ENCODE results near the gene PAGE4. TPM values are rescaled to one million over a fixed set of nuclear protein-coding genes. Genes with fewer than 3 reads are reported as not detected.

The PAGE4 gene
- total and polyA plus RNA-seq, 8 donors: not detected

DNA sequence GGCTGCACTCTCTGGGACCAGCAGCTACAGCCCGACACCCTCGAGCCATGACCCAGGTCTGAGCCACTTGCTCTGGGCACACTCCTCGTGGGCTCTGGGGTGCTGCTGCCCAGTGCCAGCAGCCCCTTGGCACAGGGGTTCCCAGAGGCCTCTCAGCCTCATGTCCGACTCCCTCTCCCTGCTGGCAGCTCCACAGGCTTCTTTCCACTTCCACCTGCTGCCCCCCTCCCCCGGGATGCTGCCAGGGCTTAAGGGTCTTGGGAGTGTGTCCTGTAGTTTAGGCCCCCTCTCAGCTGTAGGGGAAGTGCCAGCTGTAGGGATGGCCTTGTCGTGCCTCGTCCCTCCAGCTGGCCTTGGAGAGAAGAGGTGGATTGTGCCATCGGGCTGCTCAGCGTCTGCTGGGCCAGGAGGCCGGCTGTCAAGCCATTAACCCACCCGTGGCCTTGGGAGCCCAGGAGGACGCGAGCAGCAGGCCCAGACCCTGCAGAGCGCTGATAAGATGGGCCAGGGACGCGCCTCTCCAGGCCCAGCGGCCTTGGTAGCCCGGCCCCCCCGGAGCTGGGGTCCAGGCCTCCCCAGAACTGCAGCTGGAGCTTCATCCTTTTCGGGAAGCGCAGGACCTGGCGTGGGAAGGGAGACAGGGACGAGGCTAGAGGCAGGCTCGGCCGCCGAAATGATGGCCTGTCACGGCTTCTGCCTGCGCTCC is 49.2 kb downstream of the PAGE4 start:
- TF ChIP-seq POLR2AphosphoS5 (IDR thresholded peaks at IDR 0.05) (no peak), POLR2A (IDR thresholded peaks at IDR 0.05) (no peak), EP300 (IDR thresholded peaks at IDR 0.05) (no peak)
- TF ChIP-seq, protein P1, sequence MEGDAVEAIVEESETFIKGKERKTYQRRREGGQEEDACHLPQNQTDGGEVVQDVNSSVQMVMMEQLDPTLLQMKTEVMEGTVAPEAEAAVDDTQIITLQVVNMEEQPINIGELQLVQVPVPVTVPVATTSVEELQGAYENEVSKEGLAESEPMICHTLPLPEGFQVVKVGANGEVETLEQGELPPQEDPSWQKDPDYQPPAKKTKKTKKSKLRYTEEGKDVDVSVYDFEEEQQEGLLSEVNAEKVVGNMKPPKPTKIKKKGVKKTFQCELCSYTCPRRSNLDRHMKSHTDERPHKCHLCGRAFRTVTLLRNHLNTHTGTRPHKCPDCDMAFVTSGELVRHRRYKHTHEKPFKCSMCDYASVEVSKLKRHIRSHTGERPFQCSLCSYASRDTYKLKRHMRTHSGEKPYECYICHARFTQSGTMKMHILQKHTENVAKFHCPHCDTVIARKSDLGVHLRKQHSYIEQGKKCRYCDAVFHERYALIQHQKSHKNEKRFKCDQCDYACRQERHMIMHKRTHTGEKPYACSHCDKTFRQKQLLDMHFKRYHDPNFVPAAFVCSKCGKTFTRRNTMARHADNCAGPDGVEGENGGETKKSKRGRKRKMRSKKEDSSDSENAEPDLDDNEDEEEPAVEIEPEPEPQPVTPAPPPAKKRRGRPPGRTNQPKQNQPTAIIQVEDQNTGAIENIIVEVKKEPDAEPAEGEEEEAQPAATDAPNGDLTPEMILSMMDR (IDR thresholded peaks at IDR 0.05): no peak
- 6 to 45% (median 37%) methylated on average over 6 to 28 of the region's 28 CpGs for WGBS, 5 donors
- Histone ChIP-seq H3K27ac (peak overlapping the region; percentile 79 to 89 (median 88)), H3K27me3 (no peaks in the 10 kb centered on the region), H3K4me3 (peak overlapping the region; percentile 57 to 64 (median 62)), H3K36me3 (no peaks in the 10 kb centered on the region), H3K4me1 (peaks cover 0 to 38% (median 24%) of the 10 kb centered on the region in 4 donors), H3K9me3 (no peaks in the 10 kb centered on the region)
- intact Hi-C loops (cut with DNase I; ENCODE audit: low total_unique reads): no loop called here
- peak in 1 of 2 donors; percentile 31 for DNase-seq

DNA sequence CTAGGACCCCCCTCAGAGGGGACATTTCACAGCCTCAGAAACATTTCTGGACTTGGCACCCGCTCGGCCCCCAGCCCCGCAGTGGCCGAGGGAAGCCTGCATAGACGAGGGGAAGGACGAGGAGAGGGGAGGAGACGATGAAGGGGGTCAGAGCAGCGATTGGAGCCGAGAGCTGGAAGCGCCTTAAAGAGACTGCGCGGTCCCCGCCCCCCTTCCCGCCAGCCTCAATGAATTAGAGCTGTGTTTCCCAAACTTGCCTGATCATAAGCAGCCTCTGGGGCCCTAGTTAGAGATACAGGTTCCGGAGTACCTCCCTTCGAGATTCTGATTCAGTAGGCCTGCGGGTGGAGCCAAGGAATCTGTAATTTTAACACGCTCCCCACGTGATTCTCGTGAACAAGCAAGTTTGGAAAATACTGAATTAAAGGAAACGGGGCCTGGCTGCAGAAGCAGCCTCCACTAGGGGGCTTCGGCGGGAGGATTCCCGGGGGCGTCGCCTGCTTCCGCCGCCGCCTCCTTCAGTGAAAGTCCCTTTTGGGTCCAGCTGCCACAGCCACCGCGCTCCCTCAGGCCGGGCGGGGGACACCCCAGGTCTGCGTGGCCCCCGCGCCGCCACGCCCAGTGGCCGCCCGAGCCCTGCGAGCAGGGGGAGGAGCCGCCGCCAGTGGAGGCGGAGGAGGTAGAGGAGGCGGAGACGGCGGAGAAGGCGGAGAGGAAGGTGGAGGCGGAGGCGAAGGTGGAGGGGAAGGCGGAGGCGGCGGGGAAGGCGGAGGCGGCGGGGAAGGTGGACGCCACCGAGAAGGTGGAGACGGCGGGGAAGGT is 49.9 kb downstream of the PAGE4 start, which contains the start of gene USP27X:
USP27X (plus strand) TSS at position 651 of the 822 bp plus-strand sequence. CDS start 824 bp downstream, outside the sequence.
- peak in 1 of 4 donors; percentile 10 for TF ChIP-seq POLR2A (IDR thresholded peaks at IDR 0.05)
- TF ChIP-seq EP300 (IDR thresholded peaks at IDR 0.05): no peak
- peak in 2 of 3 donors; percentile 49 to 59 for TF ChIP-seq POLR2AphosphoS5 (IDR thresholded peaks at IDR 0.05)
- TF ChIP-seq, protein P1 (IDR thresholded peaks at IDR 0.05): peak in 4 of 7 experiments; percentile 30 to 49 (median 39)
- intact Hi-C loops (cut with DNase I; ENCODE audit: low total_unique reads): no loop called here
- 0 to 43% (median 17%) methylated on average over 40 to 59 of the region's 60 CpGs; no CpG with 5 or more reads in 1 of the 5 donors for WGBS, 5 donors

DNA sequence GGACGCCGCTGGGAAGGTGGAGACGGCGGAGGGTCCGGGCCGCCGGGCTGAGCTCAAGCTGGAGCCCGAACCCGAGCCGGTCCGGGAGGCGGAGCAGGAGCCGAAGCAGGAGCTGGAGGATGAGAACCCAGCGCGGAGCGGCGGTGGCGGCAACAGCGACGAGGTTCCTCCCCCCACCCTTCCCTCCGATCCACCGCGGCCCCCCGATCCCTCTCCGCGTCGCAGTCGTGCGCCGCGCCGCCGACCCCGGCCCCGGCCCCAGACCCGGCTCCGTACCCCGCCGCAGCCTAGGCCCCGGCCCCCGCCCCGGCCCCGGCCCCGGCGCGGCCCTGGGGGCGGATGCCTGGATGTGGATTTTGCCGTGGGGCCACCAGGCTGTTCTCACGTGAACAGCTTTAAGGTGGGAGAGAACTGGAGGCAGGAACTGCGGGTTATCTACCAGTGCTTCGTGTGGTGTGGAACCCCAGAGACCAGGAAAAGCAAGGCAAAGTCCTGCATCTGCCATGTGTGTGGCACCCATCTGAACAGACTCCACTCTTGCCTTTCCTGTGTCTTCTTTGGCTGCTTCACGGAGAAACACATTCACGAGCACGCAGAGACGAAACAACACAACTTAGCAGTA is 50.7 kb downstream of the PAGE4 start:
- no peaks in the 10 kb centered on the region for H3K9me3 ChIP-seq
- H3K4me3 ChIP-seq: peak overlapping the region; percentile 57 to 64 (median 62)
- intact Hi-C loops (cut with DNase I; ENCODE audit: low total_unique reads): no loop called here
- no peaks in the 10 kb centered on the region for H3K36me3 ChIP-seq
- H3K4me1 ChIP-seq: peaks cover 0 to 38% (median 24%) of the 10 kb centered on the region in 4 donors
- H3K27ac ChIP-seq: peak overlapping the region; percentile 79 to 89 (median 88)
- no peak for TF ChIP-seq POLR2A (IDR thresholded peaks at IDR 0.05)
- TF ChIP-seq, protein P1 (IDR thresholded peaks at IDR 0.05): no peak
- TF ChIP-seq POLR2AphosphoS5 (IDR thresholded peaks at IDR 0.05): no peak
- TF ChIP-seq EP300 (IDR thresholded peaks at IDR 0.05): no peak
- WGBS, 5 donors: 2 to 47% (median 19%) methylated on average over 6 to 54 of the region's 55 CpGs
- no peak for DNase-seq
- no peaks in the 10 kb centered on the region for H3K27me3 ChIP-seq

More for the DNA sequence above, 49.9 kb downstream of the PAGE4 start, which contains the start of gene USP27X:
- H3K9me3 ChIP-seq: no peaks in the 10 kb centered on the region
- no peaks in the 10 kb centered on the region for H3K36me3 ChIP-seq
- H3K27ac ChIP-seq: peak within 1 kb of the TSS; percentile 79 to 89 (median 88)
- peaks cover 0 to 38% (median 24%) of the 10 kb centered on the region in 4 donors for H3K4me1 ChIP-seq
- no peaks in the 10 kb centered on the region for H3K27me3 ChIP-seq
- peak; percentile 81 to 92 for DNase-seq
- peak within 1 kb of the TSS; percentile 57 to 64 (median 62) for H3K4me3 ChIP-seq

DNA sequence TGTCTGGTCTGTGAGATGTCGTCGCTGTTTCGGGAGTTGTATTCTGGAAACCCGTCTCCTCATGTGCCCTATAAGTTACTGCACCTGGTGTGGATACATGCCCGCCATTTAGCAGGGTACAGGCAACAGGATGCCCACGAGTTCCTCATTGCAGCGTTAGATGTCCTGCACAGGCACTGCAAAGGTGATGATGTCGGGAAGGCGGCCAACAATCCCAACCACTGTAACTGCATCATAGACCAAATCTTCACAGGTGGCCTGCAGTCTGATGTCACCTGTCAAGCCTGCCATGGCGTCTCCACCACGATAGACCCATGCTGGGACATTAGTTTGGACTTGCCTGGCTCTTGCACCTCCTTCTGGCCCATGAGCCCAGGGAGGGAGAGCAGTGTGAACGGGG is 51.6 kb downstream of the PAGE4 start:
- intact Hi-C loops (cut with DNase I; ENCODE audit: low total_unique reads): no loop called here
- no peak for DNase-seq
- no peak overlapping the region for H3K27ac ChIP-seq
- H3K36me3 ChIP-seq: no peaks in the 10 kb centered on the region
- H3K4me1 ChIP-seq: peaks cover 0 to 38% (median 24%) of the 10 kb centered on the region in 4 donors
- no peaks in the 10 kb centered on the region for H3K9me3 ChIP-seq
- no peak overlapping the region for H3K4me3 ChIP-seq
- TF ChIP-seq POLR2AphosphoS5 (IDR thresholded peaks at IDR 0.05): no peak
- no peak for TF ChIP-seq EP300 (IDR thresholded peaks at IDR 0.05)
- TF ChIP-seq, protein P1 (IDR thresholded peaks at IDR 0.05): no peak
- TF ChIP-seq POLR2A (IDR thresholded peaks at IDR 0.05): no peak
- 86 to 94% (median 91%) methylated on average over 8 to 12 of the region's 12 CpGs for WGBS, 5 donors
- no peaks in the 10 kb centered on the region for H3K27me3 ChIP-seq
